ENCODE data around the gene POLK.

DNA sequence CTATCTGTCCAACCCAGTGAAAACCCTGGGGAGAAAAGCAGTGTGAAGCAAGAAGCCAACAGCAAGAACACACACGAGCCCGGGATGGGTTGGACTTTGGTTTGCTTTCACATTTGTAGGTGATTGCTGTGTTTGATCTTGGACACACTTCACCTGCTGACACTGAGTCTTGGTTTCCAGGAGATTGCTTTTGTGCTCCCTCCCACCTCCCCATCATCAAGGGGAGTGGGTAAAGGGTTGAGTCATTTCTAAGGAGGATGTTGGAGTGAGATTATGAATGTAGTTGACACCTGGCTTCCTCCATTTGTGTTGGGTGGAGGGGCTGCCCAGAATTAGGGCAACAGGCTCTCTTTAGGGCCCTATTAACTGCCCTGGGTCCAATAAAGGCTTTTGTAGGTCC is 137.0 kb downstream of the POLK start:
- TF ChIP-seq YY1 (IDR thresholded peaks at IDR 0.05; ENCODE audit: insufficient read depth, insufficient read length): no peak
- no peak for TF ChIP-seq ZNF274 (IDR thresholded peaks at IDR 0.05; ENCODE audit: low read depth, low read length)

Measured in NT2/D1 (cell line).